Posterior vena cava (tissue), 2 donors: ENCODE data around the gene FAM222B. TPM values are rescaled to one million over a fixed set of nuclear protein-coding genes. Genes with fewer than 3 reads are reported as not detected.
A peak's percentile ranks its signal among the peaks of the same experiment; 100 is the strongest.
"Not testable (repeated sequence)": the region's sequence is repeated elsewhere in the genome, so short reads cannot be mapped to it uniquely, and the experiment has no call there.

Experiments
- DNase-seq: peaks from one replicate; pipeline ENCODE4 v3.0.0-alpha.2; 2020; ENCODE audit warnings: low spot score
- intact Hi-C, 2 donors: fragments of 100-400 bp; cut with DNase I; formaldehyde crosslinking; loops; one replicate each; pipeline versions ENCODE4 v1.14.1 to v1.14.2; 2022 to 2023
- total RNA-seq, 2 donors: library from RNA; stranded (reverse); fragmentation: NEBNext Ultra II Directional; extraction: Animal tissue kit (Norgen Biotek cat#: 25700); gene quantifications; one replicate each; pipeline ENCODE4 v1.2.1, GENCODE V29; 2021
- donor health status: DM: yes; HTN: yes; CAD: no.
- donor health status: DM: yes; HTN: yes; CAD: no.

FAM222B gene
- total RNA-seq, 2 donors from 2014 or later: 13.8 to 19.2 TPM

DNA sequence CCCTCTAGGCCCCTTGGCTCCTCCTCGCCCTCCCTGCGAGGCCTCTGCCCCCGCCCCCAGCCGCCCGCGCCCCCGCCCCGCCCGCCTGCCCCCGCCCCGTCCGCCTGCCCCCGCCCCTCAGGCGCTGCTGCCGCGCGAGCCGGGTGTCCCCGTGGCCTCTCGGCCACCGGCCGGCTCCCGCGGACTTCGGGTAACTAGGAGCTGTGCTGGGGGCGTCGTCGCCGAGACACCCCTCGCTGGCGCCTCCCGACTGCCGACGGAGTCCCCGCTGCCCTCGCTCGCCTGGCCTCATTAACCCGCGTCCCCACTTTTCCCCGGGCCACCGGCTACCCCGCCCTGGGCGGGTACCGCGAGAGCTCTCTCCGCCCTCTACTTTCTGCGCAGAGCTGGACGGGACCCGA is 116.4 kb downstream of the FAM222B start, which contains the start of gene TLCD1:
TSS of gene TLCD1 (minus strand) at position 8 of the 401 bp plus-strand sequence. CDS start 136 bp downstream, outside the sequence.
- intact Hi-C loops: loop anchor here (5.0 kb wide), 2 partner anchors 181 to 221 kb away; no protein-coding TSS in a partner anchor
- DNase-seq: peak; percentile 91

- DNase-seq: peak; percentile 91
These were observed 116.8 kb downstream of the FAM222B start for GRCh38 chr17:28725660-28726225.

GRCh38 chr17:28725166-28725659 is 117.4 kb downstream of the FAM222B start:
- intact Hi-C loops: loop anchor here (5.0 kb wide), 2 partner anchors 182 to 222 kb away; no protein-coding TSS in a partner anchor

More at GRCh38 chr17:28725660-28726225, 116.8 kb downstream of the FAM222B start:
- intact Hi-C loops: loop anchor here (5.0 kb wide), 2 partner anchors 182 to 222 kb away; no protein-coding TSS in a partner anchor

GRCh38 chr17:28724500-28725165 is 118.0 kb downstream of the FAM222B start:
- DNase-seq: no peak
- intact Hi-C loops: loop anchor here (5.0 kb wide), 2 partner anchors 183 to 223 kb away; no protein-coding TSS in a partner anchor

More at GRCh38 chr17:28725166-28725659, 117.4 kb downstream of the FAM222B start:
- DNase-seq: no peak

- DNase-seq, intact Hi-C loops: not testable (repeated sequence)
These were observed 118.6 kb downstream of the FAM222B start for GRCh38 chr17:28723836-28724499.

DNA sequence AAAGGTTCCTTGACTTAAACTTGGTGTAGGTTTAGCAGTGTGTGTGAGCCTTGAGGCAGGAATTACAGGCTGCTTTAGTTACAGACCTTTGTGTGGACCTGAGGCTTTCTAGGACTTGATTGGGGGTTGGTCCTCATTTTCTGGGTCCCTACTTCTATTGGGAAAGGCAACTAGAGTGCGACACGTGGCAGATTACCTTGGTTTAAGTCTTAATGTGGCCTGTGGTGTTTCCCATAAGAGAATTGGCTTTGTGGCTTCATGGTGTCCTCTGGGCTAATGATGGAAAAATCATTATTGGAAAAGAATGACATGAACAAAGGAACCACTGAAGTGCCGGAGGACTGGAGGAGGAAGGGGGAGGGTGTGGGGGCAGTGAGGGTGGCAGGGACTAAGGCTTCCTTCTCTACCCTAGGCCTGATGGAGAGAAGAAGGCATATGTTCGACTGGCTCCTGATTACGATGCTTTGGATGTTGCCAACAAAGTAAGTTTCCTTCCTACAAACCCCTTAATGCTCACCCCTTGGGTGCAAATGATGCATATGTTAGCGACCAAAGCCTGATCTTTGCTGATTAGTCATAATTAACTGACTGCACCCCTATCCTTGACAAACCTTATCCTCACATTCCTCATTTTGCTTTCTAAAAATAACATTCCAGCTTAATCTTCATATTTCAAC is 119.3 kb downstream of the FAM222B start:
- no peak for DNase-seq
- intact Hi-C loops: no loop called here

DNA sequence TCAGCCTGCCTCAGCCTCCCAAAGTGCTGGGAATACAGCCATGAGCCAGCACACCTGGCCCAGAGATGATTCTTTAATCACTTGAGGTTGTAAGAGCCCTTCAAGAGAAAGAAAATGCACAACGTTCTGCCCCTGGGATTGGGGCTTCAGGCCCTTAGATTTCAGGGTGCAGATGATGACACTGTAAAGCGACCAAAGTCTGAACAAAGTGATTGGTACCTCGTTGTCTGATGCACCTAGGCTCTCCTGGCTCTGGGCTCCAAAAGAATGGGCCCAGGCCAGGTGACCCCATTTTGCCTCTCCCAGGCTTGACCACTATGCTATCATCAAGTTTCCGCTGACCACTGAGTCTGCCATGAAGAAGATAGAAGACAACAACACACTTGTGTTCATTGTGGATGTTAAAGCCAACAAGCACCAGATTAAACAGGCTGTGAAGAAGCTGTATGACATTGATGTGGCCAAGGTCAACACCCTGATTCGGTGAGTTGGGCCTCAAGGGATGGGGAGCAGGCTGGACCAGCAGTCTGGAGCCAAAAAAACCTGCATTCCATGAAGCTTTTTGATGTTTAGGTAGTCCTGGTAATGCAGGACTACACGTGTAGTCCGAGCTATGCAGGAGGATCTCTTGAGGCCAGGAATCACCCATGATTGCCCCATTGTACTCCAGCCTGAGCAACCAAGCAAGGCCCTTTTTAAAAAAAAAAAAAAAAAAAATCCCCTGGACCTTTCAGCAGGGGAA is 120.0 kb downstream of the FAM222B start:
- no peak for DNase-seq
- intact Hi-C loops: no loop called here

DNA sequence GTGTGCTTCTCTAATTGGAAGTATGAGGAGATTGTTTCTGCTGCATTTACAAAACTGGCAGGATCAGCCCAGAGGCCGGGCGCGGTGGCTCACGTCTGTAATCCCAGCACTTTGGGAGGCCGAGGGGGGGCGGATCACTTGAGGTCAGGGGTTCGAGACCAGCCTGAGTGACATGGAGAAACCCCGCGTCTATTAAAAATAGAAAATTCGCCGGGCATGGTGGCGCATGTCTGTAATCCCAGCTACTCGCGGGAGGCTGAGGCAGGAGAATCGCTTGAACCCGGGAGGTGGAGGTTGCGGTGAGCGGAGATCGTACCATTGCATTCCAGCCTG is 121.6 kb downstream of the FAM222B start:
- DNase-seq, intact Hi-C loops: not testable (repeated sequence)

- intact Hi-C loops: no loop called here
These were observed 122.2 kb downstream of the FAM222B start for GRCh38 chr17:28720247-28720996.

DNA sequence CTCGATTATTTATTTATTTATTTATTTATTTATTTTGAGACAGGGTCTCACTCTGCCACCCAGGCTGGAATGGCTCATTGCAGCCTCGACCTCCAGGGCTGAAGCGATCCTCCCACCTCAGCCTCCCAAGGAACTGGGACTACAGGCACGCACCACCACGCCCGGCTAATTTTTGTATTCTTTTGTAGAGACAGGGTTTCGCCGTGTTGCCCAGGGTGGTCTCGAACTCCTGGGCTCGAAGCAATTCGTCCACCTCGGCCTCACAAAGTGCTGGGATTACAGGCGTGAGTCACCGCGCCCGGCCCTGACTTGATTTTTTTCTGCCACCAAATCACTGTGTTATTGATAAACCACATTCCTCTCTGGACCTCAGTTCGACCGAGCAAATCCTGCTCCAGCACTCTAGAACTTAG is 123.6 kb downstream of the FAM222B start:
- intact Hi-C loops: no loop called here
- DNase-seq: no peak

More at GRCh38 chr17:28720247-28720996, 122.2 kb downstream of the FAM222B start:
- no peak for DNase-seq

DNA sequence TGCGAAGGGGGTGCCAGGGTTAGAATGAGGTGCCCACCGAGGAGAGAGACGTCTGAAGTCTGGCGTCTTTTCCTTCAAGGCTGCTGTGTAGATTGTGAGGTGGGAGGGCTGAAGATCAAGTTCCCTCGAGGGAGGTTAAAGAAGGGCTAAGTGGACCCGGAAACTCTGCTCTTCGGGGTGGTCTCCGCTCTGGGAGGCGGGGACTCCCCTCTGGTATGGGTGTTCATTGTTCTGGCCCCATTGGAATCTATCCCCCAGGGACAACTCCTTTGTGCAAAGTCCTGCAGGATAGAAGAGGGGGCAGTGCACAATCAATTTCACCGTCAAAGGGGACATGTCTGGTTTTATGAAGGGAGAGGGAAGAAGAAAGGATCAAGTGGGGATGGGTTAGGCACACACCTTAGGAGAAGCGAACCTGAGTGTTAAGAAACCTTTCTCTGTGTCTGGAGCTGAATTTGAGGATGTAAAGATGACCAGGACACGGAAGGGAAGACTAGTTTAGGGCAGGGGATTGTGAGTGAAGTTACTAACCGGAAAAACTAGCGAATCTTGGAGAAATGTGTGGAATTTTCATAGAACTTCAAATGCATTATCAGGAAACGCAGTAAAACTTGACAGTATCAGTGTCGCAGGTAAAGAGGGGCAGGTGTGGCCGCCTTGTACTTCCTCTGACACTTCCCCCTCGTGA is 124.1 kb downstream of the FAM222B start:
- intact Hi-C loops: no loop called here
- no peak for DNase-seq

DNA sequence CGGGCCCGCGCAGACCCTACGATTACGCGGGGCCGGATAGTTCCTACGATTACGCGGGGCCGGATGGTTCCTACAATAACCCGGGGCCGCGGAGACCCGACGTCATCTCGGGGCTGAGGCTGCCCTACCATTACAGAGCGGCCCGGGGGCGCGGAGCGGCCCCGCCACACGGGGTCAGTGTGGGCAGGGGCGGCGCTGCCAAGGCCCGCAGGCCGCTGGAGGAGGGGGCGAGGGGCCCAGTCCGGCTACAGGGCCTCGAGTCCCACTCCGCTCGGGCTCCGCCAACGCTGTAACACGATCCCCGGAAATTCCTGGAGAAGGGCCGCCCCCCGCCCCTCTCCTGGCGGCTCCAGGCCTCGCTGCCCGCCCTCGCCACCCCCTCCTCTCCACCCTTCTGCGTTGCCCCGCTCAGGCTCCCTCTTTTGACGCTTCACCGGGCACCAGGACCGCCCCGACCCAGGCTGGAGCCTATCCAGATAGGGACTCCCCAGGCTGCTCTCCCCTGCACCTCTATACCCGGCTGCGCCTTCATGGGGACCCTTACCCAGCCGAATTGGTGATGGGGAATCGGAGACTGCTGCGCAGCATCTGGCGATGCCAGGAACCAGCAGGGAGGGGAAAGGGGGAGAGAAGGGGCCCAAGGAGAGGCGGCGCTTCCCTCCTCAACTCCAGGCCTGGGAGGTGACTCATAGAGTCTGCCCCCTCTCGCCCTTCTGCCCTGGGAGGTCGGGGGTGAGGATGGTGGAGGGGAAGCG is 124.8 kb downstream of the FAM222B start, which contains the start of gene RAB34:
TSS of gene RAB34 (minus strand) at position 291 of the 755 bp plus-strand sequence. CDS start 602 bp downstream, outside the sequence.
- intact Hi-C loops: no loop called here
- DNase-seq: peak; percentile 91

- intact Hi-C loops: no loop called here
- no peak for DNase-seq
These were observed 125.6 kb downstream of the FAM222B start for GRCh38 chr17:28716740-28717577.

DNA sequence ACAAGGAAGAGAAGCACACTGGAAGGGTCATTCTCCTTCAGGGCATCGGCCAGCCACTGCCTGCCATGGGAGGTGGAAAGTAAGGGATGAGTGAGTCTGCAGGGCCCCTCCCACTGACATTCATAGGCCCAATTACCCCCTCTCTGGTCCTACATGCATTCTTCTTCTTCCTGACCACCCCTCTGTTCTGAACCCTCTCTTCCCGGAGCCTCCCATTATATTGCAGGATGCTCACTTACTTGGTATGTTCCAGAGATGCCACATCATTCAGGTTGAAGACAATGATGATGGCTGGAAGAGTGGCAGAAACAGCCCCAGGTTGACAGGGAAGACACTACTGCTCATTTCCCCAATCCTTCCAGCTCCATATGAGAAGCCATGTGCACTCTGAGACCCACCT is 127.4 kb downstream of the FAM222B start:
- no peak for DNase-seq

DNA sequence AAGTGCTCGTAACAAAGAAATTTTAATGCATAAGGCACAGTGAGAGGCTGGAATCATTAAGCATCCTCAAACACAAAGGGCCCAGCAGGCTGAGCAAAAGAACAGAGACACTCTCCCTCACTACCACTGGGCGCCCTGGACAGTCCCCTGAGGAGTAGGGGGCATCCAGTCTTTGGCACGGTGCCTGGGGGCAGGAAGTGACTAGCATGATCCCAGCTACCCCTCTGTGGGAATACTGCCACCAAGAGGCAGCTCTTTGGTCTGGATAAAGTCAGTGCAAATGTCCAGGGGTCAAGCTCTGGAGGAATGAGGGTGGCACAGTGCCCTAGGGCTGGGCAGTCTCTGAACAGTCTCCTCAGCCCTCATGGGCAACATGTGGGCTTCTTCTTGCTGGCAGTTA is 128.3 kb downstream of the FAM222B start:
- DNase-seq: no peak
- intact Hi-C loops: no loop called here

More for the DNA sequence above, 127.4 kb downstream of the FAM222B start:
- intact Hi-C loops: no loop called here
